ENCODE measurements around the gene ZNF394.
"Not testable (repeated sequence)": the region's sequence is repeated elsewhere in the genome, so short reads cannot be mapped to it uniquely, and the experiment has no call there.

Gene ZNF394

DNA sequence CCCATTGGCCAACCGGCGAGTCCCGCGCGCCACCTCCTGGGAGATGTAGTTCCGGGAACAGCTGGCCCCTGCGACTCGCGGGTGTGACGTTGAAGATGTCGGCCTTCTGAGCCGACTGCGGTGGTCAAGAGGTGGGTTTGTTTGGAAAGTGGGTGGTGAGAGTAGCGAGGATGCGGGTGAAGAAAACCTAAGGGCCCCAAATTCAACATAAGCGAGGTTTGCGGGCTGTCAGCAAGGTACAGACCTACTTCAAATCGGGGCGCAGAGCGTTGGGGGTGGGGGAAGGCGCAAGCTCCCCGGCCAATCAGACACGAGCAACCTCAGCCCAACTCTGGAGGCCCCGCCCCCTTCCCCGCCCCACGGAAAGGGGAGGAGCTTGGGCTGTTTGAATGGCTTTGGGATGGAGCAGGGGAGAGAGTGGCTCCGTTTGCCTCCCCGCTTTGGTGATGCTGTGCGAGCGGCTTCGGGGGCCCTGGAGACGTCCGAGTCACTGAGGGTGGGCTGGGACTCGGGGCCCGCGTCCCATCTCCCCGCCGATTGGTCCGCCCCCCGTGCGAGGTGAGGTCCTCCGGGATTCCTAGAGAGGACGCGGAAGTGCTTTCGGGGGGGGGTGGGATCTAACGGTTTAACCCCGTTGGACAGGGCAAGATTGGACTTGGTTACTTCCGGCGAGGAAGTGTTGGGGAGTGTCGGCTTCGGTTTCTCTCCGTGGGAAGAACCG lies 4.7 kb upstream of the ZNF394 start, which contains the start of gene ZKSCAN5:
TSS of gene ZKSCAN5 (plus strand) at position 60 of the 721 bp plus-strand sequence. CDS start 1,383 bp downstream, outside the sequence.
- DNase-seq (ENCODE audit: low spot score) = peak; percentile 98
- TF ChIP-seq, protein P1, sequence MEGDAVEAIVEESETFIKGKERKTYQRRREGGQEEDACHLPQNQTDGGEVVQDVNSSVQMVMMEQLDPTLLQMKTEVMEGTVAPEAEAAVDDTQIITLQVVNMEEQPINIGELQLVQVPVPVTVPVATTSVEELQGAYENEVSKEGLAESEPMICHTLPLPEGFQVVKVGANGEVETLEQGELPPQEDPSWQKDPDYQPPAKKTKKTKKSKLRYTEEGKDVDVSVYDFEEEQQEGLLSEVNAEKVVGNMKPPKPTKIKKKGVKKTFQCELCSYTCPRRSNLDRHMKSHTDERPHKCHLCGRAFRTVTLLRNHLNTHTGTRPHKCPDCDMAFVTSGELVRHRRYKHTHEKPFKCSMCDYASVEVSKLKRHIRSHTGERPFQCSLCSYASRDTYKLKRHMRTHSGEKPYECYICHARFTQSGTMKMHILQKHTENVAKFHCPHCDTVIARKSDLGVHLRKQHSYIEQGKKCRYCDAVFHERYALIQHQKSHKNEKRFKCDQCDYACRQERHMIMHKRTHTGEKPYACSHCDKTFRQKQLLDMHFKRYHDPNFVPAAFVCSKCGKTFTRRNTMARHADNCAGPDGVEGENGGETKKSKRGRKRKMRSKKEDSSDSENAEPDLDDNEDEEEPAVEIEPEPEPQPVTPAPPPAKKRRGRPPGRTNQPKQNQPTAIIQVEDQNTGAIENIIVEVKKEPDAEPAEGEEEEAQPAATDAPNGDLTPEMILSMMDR (IDR thresholded peaks at IDR 0.05) = no peak
- H3K4me3 ChIP-seq = peak within 1 kb of the TSS; percentile 94
- peak within 1 kb of the TSS; percentile 80 to 98 for H3K27ac ChIP-seq

DNA sequence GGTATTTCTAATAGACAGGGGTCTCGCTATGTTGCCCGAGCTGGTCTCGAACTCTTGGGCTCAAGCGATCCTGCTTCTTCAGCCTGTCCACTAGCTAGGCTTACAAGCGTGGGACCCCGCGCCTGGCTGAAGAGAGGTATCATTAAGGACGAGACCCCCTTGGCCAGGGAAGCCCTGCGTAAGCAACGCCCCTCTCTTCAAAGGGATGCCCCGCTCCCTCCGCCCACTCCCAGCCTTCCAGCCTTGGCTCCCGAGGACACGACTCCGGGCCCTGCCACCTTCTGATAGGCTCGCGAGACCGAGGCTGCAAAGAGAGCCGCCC lies 4.2 kb upstream of the ZNF394 start:
- peak; percentile 100 for DNase-seq (ENCODE audit: low spot score)
- peak overlapping the region; percentile 80 to 98 for H3K27ac ChIP-seq
- H3K4me3 ChIP-seq = peak overlapping the region; percentile 94
- TF ChIP-seq, protein P1 (IDR thresholded peaks at IDR 0.05) = no peak

DNA sequence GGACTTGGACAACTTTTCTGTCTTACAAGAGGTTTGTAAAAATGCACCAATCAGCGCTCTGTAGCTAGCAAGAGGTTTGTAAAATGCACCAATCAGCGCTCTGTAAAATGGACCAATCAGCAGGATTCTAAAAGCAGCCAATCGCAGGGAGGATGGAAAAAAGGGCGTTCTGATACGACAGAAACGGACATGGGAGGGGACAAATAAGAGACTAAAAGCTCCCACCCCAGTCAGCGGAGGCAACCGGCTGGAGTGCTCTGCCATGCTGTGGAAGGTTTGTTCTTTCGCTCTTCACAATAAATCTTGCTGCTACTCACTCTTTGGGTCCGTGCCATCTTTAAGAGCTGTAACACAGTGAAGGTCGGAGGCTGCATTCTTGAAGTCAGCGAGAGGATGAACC lies 1.2 kb upstream of the ZNF394 start:
- peak overlapping the region; percentile 83 for H3K4me3 ChIP-seq
- H3K27ac ChIP-seq; DNase-seq (ENCODE audit: low spot score): not testable (repeated sequence)

DNA sequence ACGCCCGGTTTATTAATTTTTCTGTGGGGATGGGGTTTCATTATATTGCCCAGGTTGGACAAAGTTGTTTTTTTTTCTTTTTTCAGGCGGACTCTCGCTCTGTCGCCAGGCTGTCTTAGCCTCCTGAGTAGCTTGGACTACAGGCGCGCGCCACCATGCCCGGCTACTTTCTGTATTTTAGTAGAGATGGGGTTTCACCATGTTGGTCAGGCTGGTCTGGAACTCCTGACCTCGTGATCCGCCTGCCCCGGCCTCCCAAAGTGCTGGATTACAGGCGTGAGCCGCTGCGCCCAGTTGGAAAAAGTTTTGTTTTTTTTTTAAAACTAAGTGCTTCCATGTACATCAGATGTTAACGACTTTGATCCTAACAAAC lies 542 bp upstream of the ZNF394 start:
- TF ChIP-seq, protein P1 (IDR thresholded peaks at IDR 0.05) = no peak
- Histone ChIP-seq H3K4me3 (peak overlapping the region; percentile 83), H3K27ac (peak overlapping the region; percentile 87 to 90)
- DNase-seq (ENCODE audit: low spot score) = no peak

DNA sequence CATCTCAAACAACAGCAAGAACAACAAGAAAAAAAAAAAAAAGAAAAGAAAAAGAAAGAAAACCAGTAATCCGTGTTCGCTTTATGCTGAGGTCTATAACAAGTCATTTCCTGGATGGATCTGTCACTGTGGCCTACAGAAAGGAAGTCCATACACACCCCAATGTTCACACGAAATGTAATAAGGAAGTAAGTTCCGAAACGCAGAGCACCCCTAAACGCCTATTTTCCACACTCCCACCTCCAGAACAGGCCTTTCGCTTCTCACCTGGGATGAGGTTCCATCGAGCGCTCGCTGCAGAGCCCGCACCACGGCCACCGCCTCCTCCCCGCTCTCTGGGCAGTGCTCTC lies 735 bp downstream of the ZNF394 start:
- H3K4me3 ChIP-seq = peak overlapping the region; percentile 83
- no peak for DNase-seq (ENCODE audit: low spot score)
- TF ChIP-seq, protein P1 (IDR thresholded peaks at IDR 0.05) = no peak
- H3K27ac ChIP-seq = peak overlapping the region; percentile 87 to 90

DNA sequence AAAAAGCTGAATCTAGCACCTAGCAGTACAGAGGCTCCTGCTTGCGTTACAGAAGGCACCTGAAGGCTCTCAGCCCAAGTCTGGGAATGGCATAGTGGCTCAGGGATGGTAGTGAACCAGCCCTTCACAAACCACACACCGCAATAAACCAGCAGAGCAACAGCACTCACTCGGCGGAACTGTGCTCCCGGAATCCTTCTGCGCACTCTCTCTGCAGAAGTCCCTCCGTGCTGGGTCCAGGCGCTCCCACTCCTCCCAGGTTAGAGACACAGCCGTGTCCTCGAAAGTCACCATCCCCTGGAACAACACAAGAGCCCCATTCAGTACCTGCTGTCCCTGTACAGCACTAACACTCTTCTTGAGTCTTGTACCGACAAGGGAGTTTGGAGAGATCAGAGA lies 1.5 kb downstream of the ZNF394 start:
- H3K27ac ChIP-seq = no peak overlapping the region
- no peak for DNase-seq (ENCODE audit: low spot score)

DNA sequence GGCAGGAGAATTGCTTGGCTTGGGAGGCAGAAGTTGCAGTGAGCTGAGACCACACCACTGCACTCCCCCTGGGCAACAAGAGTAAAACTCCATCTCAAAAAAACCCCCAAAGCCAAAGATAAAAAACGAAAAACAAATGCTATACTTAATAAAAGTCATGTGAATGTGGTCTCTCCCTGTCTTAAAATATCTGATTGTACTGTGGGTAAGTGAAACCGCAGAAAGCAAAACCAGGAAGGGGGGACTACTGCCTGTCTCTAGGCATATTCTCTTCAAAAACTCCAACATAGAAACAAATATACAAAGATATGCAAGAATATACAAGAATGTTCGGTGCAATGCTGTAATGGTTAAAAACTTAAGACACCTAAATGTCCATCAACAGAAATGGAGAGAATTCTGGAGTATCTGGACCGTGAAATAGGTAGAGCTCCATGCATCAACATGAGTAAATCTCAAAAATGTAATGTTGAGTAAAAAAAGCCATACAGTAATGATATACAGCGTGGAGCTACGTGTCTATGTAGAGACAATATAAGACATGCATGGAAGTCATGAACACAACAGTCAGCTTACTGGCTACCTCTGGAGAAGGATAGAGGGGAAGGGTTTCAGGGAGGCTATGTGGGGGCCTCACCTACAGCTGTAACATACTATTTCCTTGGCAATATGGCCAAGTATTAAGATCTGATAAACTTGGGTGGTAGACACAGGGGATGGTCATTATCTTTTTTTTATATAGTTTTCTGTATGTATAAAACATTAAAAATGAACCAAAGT lies 2.1 kb downstream of the ZNF394 start:
- TF ChIP-seq, protein P1 (IDR thresholded peaks at IDR 0.05) = no peak
- Histone ChIP-seq H3K27ac (no peak overlapping the region), H3K4me3 (peak overlapping the region; percentile 83)
- DNase-seq (ENCODE audit: low spot score) = no peak

More for the DNA sequence above, 1.5 kb downstream of the ZNF394 start:
- peak overlapping the region; percentile 83 for H3K4me3 ChIP-seq
- TF ChIP-seq, protein P1 (IDR thresholded peaks at IDR 0.05) = no peak

Measured in coronary artery (tissue), 2 donors.